ENCODE results near the gene SKI.

Gene SKI

DNA sequence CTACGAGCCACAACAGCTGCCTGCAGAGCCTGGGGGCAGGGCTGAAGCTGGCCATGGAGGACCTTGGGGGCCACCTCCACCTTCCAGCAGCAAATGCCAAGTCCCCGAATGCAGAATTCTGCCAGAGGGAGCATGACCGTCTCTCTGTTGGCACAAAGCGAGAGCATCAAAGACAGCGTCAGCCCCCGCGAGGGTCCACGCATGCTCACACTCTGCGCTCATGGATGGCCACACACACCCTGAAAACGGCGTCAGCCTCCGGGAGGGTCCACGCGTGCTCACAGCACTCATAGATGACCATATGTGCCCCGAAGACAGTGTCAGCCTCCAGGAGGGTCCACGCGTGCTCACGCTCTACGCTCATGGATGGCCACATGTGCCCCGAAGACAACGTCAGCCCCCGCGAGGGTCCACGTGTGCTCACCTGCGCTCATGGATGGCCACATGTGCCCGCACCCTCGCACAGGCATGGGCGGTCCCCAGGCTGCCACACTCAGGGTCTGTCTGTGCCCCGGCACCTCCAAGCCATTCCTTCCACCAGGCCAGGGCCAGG is 116.7 kb downstream of the SKI start:
- no peak for DNase-seq

DNA sequence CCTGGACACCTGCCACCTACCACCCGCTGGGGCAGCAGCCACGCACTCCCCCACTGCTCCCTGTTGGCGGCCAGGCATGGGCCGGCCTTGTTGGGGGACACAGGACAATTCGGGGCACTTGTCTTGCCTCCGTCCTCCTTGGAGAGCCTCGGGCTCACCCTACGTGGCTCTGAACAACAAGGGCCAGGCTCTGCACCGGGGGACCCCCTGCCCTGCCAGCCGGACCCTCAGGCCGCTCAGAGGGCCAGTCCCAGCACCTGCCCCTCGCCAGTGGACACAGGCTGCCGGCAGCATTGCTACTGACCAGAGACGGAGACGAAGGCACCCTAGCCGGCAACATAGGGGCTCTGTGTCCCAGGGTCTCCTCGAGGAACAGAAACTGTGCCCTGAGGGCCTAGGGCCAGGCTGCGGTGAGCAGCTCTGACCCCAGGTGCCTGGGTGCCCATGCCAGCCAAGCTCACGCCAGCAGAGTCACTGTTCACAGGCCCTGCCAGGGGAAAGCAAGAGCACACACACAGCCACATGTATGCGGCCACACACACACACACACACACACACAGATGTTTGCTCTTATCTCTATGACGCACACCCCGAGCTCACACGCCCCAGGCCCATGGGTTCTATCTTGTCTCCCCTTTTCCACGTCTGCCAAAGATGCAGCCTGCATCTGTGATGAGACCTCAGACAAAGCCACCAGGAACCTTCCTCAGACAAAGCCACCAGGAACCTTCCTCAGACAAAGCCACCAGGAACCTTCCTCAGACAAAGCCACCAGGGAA is 117.4 kb downstream of the SKI start:
- DNase-seq: no peak

DNA sequence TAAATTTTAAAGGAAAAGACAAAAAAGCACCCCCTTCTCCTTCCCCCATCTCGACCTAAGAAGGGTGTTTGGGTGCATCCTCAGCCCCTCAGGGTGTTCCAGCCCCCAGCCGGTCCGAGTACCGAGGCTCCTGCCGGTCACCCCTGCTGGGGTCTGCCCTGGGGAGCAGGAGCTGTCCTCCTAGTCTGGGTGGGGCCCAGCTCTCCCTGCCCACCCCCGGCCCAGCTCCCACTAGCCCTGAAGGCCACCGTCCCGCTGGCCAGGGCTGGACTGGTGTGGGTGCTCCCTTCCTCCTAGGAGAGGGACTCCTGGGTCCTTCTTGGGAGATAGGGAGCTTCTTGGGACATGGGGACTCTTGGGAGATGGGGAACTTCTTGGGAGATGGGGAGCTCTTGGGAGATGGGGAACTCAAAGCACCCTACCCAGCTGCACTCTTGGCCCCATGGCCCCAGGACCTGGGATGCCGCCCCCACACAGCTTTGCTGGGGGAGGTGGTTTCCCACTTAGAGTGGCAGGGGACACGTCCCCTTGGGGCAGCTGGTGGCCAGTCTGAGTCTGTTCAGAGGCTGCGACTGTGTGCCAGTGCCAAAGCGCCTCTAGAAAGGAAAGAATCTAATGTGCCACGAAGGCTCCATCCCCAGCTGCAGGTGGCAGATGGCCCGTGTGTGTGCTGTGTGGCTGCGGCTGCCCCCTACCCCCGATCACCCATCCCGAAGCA is 118.7 kb downstream of the SKI start:
- no peak for DNase-seq

DNA sequence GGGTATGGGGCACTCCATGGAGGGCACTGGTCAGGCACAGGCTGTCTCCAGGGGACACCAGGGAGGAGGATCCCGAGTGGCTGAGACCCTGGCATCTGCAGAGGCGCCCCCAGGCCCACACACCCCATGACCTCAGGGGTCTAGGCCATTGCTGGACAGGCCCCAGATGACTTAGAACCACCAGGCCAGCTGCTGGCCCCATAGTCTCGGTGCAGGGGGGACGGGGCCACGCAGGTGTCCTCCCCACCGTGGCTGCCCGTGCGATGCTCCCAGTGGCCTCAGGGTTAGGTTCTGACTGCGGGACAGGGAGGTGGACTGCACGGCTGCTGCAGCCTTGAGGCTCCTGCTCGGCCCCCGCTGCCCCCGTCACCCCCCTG is 119.3 kb downstream of the SKI start:
- no peak for DNase-seq

DNA sequence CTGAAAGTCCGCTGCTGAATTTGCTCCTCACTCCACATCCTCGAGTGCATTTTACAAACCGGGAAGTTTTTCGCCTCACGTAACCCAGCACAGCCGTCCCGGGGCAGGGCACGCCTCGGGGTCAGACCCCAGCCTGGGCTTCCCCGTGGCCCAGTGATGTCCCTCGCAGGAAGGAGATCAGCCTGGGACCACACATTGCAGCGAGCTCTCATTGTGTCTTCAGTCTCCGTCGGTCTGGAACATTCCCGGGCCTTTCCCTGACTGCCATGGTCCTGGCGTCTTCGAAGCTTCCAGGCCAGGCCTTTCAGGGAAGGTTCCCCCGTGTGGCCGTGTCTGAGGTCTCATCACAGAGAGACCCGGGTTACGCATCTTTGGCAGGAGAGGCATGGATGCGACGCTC is 119.8 kb downstream of the SKI start:
- no peak for DNase-seq

DNA sequence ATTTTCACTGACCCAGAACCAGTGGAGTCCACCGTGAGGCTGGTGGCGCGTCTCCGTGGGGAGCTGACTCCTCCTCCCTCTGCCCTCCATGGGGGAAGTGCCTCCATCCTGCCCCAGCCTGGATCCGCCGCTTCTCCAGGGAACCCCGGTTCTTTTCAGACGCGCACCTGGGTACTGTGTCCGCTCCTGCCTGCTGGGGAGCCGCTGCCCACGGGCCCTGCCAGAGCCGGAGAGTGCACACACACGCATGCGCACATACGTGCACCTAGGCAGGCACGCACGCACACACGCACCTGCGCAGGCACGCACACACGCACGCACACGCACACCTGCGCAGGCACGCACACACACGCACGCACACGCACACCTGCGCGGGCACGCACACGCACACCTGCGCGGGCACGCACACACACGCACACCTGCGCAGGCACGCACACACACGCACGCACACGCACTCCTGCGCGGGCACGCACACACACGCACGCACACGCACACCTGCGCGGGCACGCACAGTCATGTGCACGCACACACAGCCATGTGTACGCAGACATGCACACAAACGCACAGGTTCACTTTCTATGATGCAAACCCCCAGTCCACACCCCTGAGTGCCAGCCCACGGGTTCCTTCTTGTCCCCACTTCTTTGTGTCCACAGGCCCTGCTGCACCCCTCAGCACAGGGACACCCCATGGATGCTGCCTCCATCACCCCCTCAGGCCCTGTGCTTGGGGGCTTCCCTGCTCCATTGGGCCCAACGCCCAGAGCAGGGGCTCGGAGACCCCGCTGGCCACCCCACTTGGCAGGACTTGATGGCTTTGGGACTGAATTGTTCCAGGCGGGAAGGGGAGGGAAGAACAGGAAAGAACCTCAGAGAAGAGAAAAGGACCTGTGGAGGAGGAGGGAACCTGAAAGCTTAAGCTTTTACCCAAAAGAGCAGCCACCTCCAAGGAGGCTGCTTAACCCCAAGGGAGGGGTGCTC is 120.5 kb downstream of the SKI start:
- no peak for DNase-seq

DNA sequence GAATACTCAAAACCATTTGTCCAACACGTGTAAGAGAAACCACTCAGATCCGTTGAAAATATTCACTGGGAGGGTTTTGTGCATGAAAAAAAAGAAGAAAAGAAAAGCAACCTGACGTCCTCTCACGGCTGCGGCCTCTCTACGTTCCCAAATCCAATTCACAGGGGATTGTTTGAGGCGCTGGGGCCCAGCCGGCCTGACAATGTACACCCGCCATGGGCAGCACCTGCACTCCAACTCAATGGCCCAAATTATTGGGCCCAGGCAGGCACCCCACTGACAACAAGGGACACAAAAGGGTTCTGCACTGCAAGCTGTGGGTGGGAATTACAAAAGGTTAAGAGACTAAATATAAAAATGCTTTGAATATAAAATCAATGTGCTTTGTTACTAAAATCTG is 121.7 kb downstream of the SKI start:
- DNase-seq: no peak

DNA sequence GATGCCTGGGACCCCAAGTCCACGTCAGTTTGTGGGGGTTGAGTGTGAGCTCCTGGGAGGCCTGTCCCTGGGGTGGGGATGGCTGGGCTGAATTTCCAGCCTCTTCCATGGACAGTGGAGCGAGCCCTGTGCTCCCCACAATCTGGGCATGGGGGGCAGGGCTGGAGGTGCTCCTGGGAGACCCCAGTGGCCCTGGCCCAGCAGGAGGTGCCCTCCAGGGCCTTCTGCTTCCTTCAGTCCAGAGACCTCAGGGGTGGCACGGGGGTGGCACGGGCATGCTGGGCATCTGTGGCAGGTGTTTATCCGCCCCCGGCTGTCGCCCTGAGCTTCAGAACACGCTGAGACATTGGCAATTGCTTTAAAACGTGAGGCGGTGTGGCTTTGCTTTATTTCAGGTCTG is 122.4 kb downstream of the SKI start:
- DNase-seq: no peak

DNA sequence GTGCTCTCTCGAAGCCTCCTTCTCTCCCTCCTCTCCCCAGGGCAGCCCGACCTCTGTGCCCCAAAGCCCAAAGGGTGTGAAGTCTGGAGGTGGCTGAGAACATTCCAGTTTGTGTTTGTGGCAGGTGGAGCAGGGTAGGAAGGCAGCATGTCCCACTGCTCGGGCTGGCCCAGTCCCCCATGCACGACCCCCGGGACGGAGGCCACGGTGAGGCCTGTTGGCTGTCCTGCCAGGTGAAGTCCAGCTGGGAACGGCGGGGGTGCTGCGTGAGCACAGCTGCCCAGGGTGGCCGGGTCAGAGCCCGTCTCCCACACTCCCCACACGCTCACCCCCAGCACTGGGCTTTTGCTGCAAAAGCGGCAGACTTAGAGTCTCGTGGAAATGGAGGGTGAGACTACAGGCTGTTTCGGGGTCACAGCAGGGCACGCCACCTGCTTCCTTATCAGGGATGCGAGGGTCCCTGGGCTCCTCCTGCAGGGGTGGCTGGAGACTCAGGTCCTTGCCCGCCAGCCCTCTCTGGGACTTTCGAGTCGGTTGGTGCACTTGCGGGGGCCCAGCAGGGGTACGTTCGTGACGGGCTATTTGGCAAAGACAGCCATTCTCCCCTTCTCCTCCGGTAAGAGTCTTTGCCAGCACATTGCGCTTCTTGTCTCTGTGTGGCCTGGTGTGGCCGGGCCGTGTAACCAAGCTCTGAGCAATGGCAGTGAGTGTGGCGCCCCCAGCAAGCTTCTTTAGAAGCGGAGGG is 123.0 kb downstream of the SKI start:
- DNase-seq: no peak

DNA sequence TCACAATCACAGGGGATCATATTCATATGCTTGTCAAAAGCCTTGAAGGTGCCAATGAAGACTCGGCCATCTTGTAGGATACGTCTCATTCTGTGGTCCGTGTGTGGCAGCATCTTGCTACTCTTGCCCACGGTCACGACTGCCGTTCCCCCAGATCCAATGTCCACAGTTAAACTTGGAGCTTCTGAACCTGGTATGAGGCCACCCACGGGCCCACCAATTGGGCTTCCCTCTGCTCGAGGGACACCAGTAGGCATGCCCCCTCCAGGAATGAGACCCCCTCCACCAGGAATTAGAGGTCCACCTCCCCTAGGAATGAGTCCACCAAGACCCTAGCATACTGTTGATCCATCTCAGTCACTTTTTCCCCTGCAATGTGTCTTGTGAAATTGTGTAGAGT is 123.6 kb downstream of the SKI start:
- DNase-seq: no peak

DNA sequence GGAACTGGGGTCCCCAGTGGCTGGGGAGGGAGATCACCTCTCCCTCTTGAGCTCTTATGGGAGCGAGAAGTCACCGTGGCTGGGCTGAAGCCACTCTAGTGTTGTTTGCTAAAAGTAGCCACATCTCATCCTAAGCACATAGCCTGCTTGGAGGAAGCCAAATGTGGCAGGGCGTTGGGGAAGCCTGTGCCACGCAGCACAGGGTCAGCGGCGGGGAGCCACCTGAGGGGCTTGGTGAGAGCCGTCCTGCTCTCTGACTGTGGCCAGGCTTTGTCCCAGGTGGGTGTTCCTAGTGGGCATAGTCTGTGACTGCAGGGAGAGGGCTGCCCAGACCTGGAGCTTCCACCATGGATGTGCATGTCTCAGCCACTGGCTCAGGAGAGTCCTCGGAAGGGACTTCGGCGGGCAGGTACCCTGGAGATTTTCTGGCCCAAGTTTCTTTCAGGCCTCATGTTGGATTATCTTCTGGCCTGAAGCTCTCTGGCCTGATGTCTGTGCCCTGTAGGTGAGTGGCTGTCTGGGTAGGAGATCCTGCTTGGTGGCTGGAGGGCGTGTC is 124.3 kb downstream of the SKI start:
- DNase-seq: no peak

DNA sequence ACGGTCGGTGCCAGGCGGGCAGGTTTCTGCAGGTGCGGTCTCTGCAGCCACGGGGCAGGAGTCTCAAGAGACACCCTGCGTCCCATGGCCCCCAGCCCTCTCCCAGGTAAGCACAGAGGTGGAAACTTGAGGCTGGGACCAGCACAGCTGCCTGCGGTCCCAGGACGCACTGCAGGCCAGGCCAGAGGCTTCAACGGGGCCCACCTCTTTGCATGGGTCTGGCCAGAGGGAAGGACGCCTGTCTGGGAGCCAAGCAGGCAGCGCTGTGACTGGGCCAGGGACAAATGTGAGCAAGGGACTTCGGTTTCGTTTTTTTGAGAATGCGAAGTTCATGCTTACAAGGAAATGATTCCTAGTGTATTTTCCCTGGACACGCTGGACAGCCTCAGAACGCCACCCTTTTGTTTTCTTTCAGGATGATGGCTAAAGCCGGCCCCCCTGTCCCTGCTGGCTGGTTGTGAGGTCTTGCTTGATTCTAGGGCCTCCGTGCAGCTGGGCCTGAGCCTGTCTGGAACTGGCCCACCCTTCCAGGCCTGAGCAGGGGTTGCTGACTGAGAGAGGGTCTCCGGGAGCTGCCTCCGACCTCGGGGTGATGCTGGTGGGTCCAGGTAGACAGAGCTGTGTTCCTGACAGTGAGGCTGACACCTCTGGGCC is 124.9 kb downstream of the SKI start:
- DNase-seq: no peak

DNA sequence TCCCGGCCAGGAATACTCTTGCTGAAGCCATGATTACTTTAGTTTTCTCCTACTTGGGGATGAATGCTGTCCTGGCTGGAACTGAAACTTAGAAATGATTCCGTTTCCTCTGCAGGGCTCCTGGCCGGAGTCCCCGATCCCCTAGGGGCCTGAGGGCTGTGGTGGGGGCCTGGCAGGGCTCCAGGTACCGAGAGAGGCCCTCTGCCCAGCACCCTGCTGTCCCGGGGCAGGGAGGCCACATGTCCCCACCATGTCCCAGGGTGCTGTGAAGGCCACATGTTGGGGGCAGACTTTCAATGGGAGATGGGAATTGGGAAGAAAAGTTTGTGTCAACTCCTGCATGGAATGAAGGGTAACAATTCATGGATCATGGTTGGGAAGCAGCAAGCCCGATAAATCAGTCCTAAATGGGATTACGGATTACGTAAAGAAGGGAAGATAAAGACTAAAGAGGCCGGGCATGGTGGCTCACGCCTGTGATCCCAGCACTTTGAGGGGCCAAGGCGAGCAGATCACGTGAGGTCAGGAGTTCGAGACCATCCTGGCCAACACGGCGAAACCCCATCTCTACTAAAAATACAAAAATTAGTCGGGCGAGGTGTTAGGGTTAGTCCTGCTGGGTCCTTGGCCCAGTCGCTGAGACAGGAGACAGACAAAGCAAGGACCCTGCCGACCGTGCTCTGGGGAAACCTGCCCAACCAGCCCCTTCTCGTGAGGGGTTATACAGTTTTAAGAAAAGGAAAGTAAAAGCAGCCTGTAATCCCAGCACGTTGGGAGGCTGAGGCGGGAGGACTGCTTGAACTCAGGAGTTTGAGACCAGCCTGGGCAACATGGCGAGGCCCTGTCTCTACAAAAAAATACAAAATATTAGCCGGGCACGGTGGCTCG is 125.7 kb downstream of the SKI start:
- no peak for DNase-seq

DNA sequence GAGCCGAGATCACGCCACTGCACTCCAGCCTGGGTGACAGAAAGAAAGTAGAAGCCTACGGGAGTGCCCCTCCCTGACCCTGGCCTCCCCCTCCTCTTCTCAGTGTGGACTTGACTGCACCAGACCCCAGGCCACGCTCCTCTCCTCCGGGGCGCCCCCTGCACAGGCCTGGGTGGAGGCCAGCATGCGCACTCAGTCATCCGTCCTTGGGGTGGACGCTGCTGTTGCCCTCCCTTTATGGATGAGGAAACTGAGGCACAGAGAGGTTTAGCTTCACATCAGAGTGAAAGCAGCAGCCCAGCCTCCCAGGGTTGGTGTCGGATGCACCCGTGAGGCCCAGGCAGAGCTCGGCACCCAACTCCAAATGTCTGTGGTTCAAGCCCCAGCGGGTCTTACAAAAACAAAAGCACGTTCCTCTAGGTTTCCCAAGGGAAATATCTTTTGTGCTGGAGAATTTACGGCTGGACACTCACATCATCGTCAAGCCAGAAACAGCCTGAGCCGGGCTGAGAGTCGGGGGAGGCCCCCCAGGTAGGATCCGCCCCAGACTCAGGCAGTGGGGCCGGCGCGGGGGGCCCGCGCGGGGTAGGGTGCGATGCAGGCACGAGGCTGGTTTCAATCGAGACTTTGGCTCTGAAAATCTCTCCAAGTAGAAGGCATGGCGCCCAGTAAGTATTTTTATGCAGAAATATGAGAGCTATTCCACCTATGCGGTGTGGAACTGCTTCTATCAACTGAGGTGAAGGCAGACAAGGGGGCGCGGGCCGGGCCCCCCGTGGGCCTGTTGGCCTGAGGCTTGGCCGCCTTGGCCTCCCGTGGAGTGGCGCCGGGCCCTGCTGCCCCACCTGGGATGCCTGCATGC is 126.6 kb downstream of the SKI start:
- no peak for DNase-seq

DNA sequence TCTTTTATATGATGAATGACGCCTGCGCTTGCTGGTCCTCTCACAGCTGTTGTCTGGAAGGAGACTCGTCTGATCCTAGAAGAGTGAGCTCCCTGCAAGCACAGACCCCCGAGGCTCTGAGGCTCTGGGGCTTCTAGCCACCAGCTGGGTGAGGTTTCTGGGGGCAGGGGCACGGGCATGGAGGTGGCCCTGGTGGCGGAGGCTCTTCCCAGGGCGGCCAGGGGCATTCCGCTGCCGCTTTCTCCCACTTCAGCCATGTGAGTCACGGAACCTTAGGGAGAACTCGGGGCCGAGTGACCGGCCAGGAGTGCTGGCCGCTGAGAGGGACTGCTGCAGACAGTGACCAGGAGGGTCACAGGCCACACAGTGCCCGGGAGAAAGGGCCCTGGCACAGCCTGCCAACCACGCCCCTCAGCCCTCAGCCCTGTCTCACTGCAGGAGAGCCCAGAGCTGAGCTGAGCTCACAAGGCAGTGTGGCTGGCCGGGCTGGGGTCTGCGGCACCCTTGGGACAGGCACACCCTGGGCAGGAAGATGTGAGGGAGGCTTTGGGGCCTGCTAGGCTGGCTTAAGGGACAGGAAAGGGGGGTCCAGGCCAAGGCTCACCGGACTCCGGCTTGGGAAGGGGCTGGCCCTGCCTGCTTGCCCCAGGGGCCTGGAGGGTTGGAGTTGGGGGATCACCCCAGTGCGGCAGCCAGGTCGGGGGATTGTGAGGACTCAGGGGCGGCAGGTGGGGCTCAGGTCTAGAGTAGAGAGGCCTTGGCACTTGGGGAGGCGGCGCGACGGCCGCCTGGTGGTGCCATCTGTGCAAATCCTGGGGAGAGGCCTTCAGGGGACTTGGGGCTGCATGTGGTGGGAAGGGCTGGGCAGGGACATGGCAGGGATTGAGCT is 127.5 kb downstream of the SKI start:
- DNase-seq: no peak

DNA sequence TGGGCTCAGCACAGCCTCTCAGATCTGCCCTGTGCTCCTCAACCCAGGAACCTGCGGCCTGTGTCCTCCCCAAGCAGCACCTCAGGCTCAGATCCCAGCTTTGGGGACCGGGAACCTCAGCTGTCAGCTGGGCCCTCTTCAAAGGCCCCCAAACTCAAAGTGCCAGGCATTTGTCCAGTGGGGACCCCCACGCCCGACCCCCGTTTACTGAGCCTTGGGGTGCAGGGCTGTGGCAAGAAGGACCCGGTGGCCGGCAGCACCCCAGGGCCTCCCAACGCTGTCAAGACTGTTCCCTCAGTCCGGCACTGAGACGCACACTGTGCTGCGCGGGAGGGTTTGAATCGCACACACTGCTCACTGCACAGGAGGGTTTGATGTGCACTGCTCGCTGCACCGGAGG is 128.3 kb downstream of the SKI start:
- no peak for DNase-seq

DNA sequence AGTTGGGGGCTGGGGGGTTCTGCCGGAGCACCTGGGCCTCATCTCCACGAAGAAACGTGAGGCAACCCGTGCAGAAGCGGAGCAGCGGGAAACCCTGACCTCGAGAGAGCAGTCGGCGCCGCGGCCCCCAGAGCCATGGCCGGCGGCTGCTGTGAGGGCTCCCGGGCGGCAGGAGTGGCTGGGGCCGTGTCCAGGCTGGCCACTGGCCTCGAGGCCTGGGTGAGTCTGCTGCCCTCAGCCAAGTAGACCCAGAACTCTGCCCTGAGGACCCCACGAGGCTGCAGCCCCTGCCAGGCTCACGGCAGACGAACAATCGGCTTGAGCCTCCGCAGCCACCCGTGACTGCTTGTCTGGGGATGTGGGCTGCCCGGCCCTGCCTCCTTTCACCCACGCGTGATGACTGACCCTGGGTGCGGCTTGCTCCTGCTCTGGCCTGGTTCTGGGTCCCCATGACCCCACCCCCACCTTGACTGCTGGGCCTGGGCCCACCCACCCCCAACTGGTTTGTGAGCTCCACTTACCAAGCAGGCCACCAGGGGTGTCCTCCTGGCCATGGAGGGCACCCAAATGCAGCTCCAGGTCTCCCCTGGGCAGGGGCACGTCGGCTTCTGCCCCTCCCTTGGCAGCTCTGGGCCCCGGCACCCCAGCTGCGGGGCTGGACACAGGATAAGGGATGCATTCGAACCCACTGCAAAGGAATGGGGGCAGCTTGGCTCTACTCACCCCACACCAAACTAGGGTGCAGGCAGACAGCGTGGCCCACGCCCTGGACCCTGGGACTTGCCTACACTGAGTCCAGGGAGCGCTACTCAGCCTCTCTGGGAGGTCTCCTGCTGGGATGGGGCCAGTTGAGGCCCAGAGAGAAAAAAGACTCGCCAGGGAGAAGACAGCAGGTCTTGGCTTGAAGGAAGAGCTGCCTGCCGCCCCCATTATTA is 129.1 kb downstream of the SKI start:
- no peak for DNase-seq
